BE2C (cell line): ENCODE data around the gene TOMM70.

Source experiments
- DNase-seq: peaks from one replicate; pipeline ENCODE4 v3.0.0-alpha.2; 2020
- H3K27me3 ChIP-seq: fragments of 250-450 bp; sonication (Bioruptor Pico); 2 replicates; pipeline ENCODE4 v1.5.1; 2020; ENCODE audit warnings: mild to moderate bottlenecking
- H3K36me3 ChIP-seq: fragments of 250-450 bp; sonication (Bioruptor Pico); 2 replicates; pipeline ENCODE4 v1.5.1; 2020; ENCODE audit warnings: mild to moderate bottlenecking
- H3K4me1 ChIP-seq: fragments of 250-450 bp; sonication (Bioruptor Pico); 2 replicates; pipeline ENCODE4 v1.5.1; 2020
- H3K4me3 ChIP-seq: 2 replicates; pipeline ENCODE4 v1.5.1; 2011; ENCODE audit warnings: low read depth, low read length
- H3K9me3 ChIP-seq: fragments of 250-450 bp; sonication (Bioruptor Pico); 2 replicates; pipeline ENCODE4 v1.5.1; 2020
- CTCF ChIP-seq: IDR thresholded peaks from 2 replicates; pipeline ENCODE4 v1.5.1; 2012; ENCODE audit warnings: mild to moderate bottlenecking, low read depth, low read length

TOMM70 gene

GRCh38 chr3:100317912-100318311, 83.0 kb downstream of the TOMM70 start:
- Histone ChIP-seq H3K9me3 (no peaks in the 10 kb centered on the region), H3K4me1 (no peaks in the 10 kb centered on the region), H3K27me3 (no peaks in the 10 kb centered on the region), H3K36me3 (peaks cover 4% of the 10 kb centered on the region; the same call in 1 of the 2 replicates), H3K4me3 (no peak overlapping the region)
- DNase-seq = no peak
- no peak for TF ChIP-seq CTCF

- H3K27me3 ChIP-seq = no peaks in the 10 kb centered on the region
- no peaks in the 10 kb centered on the region for H3K9me3 ChIP-seq
- H3K4me3 ChIP-seq = no peak overlapping the region
- peak; percentile 50 for DNase-seq
- peak; percentile 78 for TF ChIP-seq CTCF
- H3K4me1 ChIP-seq = no peaks in the 10 kb centered on the region
- H3K36me3 ChIP-seq = peaks cover 4% of the 10 kb centered on the region; the same call in 1 of the 2 replicates
Measured at GRCh38 chr3:100316641-100317069, 84.2 kb downstream of the TOMM70 start.
